ENCODE results near the gene GABRD.
A peak's percentile ranks its signal among the peaks of the same experiment; 100 is the strongest.

Gene GABRD

DNA sequence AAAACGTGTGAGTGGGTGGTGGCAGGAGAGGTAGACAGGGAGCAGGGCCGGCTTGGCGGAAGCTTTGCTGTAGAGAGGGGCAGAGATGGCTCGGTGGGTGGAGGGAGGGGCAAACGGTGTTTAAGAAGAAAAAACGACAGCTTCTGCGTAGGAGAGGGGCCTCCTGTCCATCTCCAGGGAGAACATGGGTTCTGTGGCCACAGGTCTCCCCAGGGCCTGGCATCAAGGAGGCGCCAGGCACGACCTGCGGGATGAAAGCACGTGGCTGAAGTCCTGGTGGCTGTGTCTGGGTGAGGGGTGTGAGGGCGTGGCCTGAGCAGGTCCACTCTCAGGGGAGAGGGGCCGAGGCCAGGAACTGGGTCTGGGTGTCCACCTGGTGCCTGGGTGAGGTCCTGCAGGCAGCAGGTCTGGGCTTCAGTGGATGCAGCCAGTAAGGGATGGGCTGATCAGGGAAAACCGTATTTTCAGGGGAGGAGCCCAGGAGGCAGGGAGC is 30.1 kb downstream of the GABRD start:
- Mint-ChIP-seq H3K9me3 (no peaks in the 10 kb centered on the region), H3K4me3 (peak overlapping the region; percentile 84), H3K4me1 (peaks cover 58% of the 10 kb centered on the region), H3K36me3 (no peaks in the 10 kb centered on the region), H3K27me3 (peaks cover 45% of the 10 kb centered on the region), H3K27ac (peak overlapping the region; percentile 81)
- ATAC-seq = no peak

GRCh38 chr1:2049718-2050431 is 30.7 kb downstream of the GABRD start, which contains the start of gene PRKCZ:
Gene PRKCZ (plus strand): TSS chr1:2050411. CDS start chr1:2050631, 220 bp downstream.
- peak; percentile 94 for ATAC-seq
- H3K4me3 Mint-ChIP-seq = peak within 1 kb of the TSS; percentile 84
- peaks cover 43% of the 10 kb centered on the region for H3K27me3 Mint-ChIP-seq
- H3K9me3 Mint-ChIP-seq = no peaks in the 10 kb centered on the region
- H3K4me1 Mint-ChIP-seq = peaks cover 57% of the 10 kb centered on the region
- peak within 1 kb of the TSS; percentile 81 for H3K27ac Mint-ChIP-seq
- H3K36me3 Mint-ChIP-seq = no peaks in the 10 kb centered on the region

GRCh38 chr1:2050461-2050792 is 31.3 kb downstream of the GABRD start:
- Mint-ChIP-seq H3K36me3 (peaks cover 2% of the 10 kb centered on the region), H3K27me3 (peaks cover 39% of the 10 kb centered on the region), H3K27ac (no peak overlapping the region), H3K4me3 (peak overlapping the region; percentile 71), H3K9me3 (no peaks in the 10 kb centered on the region), H3K4me1 (peaks cover 51% of the 10 kb centered on the region)
- no peak for ATAC-seq

- Mint-ChIP-seq H3K27me3 (peaks cover 33% of the 10 kb centered on the region), H3K9me3 (no peaks in the 10 kb centered on the region), H3K4me1 (peaks cover 45% of the 10 kb centered on the region), H3K4me3 (peak overlapping the region; percentile 72), H3K36me3 (peaks cover 8% of the 10 kb centered on the region), H3K27ac (no peak overlapping the region)
- no peak for ATAC-seq
Observed at GRCh38 chr1:2050793-2051682, 31.9 kb downstream of the GABRD start.

- H3K4me3 Mint-ChIP-seq = peak overlapping the region; percentile 72
- no peaks in the 10 kb centered on the region for H3K9me3 Mint-ChIP-seq
- peaks cover 45% of the 10 kb centered on the region for H3K4me1 Mint-ChIP-seq
Observed at GRCh38 chr1:2052054-2052679, 33.0 kb downstream of the GABRD start.

GRCh38 chr1:2052756-2053155 is 33.6 kb downstream of the GABRD start:
- H3K4me3 Mint-ChIP-seq = peak overlapping the region; percentile 46
- H3K27me3 Mint-ChIP-seq = peaks cover 17% of the 10 kb centered on the region
- H3K27ac Mint-ChIP-seq = peak overlapping the region; percentile 23
- no peaks in the 10 kb centered on the region for H3K9me3 Mint-ChIP-seq
- no peak for ATAC-seq
- H3K36me3 Mint-ChIP-seq = peaks cover 13% of the 10 kb centered on the region
- H3K4me1 Mint-ChIP-seq = peaks cover 45% of the 10 kb centered on the region

More at GRCh38 chr1:2052054-2052679, 33.0 kb downstream of the GABRD start:
- no peak for ATAC-seq
- Mint-ChIP-seq H3K27me3 (peaks cover 21% of the 10 kb centered on the region), H3K27ac (no peak overlapping the region), H3K36me3 (peaks cover 13% of the 10 kb centered on the region)

DNA sequence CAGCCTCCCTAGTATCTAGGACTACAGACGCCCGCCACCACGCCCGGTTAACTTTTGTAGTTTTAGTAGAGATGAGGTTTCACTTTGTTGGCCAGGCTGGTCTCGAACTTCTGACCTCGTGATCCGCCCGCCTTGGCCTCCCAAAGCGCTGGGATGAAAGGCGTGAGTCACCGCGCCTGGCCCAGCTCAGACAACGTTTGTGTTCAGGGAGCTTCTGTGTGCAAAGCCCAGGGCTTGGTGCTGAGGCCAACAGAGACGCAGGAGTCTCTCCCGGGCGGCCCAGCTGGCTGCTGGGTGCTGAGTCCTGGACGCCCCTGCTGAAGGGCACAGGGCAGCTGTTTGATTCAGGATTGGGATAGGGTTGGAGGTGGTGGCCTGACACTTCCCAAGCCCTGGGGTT is 34.1 kb downstream of the GABRD start:
- peak overlapping the region; percentile 23 for H3K27ac Mint-ChIP-seq
- H3K36me3 Mint-ChIP-seq = peaks cover 13% of the 10 kb centered on the region
- no peak overlapping the region for H3K4me3 Mint-ChIP-seq
- no peaks in the 10 kb centered on the region for H3K9me3 Mint-ChIP-seq
- ATAC-seq = no peak
- peaks cover 13% of the 10 kb centered on the region for H3K27me3 Mint-ChIP-seq
- H3K4me1 Mint-ChIP-seq = peaks cover 43% of the 10 kb centered on the region

- Mint-ChIP-seq H3K27me3 (peaks cover 6% of the 10 kb centered on the region), H3K4me1 (peaks cover 36% of the 10 kb centered on the region), H3K4me3 (no peak overlapping the region), H3K9me3 (no peaks in the 10 kb centered on the region), H3K27ac (peak overlapping the region; percentile 23), H3K36me3 (peaks cover 13% of the 10 kb centered on the region)
- ATAC-seq = no peak
Observed at GRCh38 chr1:2053784-2054376, 34.7 kb downstream of the GABRD start.

- no peaks in the 10 kb centered on the region for H3K9me3 Mint-ChIP-seq
- no peak overlapping the region for H3K27ac Mint-ChIP-seq
- peaks cover 16% of the 10 kb centered on the region for H3K36me3 Mint-ChIP-seq
- H3K4me1 Mint-ChIP-seq = peaks cover 30% of the 10 kb centered on the region
- no peaks in the 10 kb centered on the region for H3K27me3 Mint-ChIP-seq
- no peak for ATAC-seq
- H3K4me3 Mint-ChIP-seq = no peak overlapping the region
Observed at GRCh38 chr1:2054560-2054959, 35.4 kb downstream of the GABRD start.

GRCh38 chr1:2055911-2056575 is 36.9 kb downstream of the GABRD start:
- peaks cover 27% of the 10 kb centered on the region for H3K4me1 Mint-ChIP-seq
- H3K27ac Mint-ChIP-seq = no peak overlapping the region
- no peak for ATAC-seq
- no peak overlapping the region for H3K4me3 Mint-ChIP-seq
- H3K36me3 Mint-ChIP-seq = peaks cover 28% of the 10 kb centered on the region
- H3K9me3 Mint-ChIP-seq = no peaks in the 10 kb centered on the region
- H3K27me3 Mint-ChIP-seq = no peaks in the 10 kb centered on the region

- Mint-ChIP-seq H3K27me3 (no peaks in the 10 kb centered on the region), H3K9me3 (no peaks in the 10 kb centered on the region), H3K27ac (no peak overlapping the region), H3K36me3 (peaks cover 33% of the 10 kb centered on the region), H3K4me3 (no peak overlapping the region), H3K4me1 (peaks cover 19% of the 10 kb centered on the region)
- no peak for ATAC-seq
Observed at GRCh38 chr1:2056955-2057590, 37.9 kb downstream of the GABRD start.

DNA sequence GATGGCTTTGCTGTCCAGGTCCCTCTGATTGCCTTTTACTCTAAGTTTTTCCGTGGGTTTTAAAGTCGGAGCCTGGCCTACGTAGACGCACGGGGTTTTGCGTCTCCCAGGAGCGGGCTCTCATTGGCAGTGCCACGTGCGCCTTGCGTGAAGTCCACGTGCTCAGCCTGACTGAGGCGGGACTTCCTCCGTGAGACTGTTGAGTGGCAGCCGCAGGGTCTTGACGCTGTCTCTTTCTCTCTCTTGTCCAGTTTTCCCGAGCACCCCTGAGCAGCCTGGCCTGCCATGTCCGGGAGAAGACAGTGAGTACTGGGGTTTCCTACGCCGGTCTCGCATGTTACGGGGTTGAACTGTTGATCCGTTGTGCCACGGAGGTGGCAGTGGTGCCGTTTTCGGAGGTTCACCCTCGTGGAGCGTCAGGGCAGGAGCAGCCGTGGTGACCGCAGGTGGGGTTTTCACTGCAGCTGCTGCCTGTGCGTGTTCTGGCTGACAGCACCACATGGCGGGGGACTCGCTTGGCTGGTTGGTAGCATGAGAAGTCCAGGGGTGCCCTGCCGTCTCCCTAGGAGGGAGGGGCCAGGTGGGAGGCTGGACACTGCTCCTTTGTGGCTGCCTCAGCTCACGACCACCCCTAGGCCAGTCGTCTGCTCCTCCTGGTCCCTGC is 40.3 kb downstream of the GABRD start:
- Mint-ChIP-seq H3K9me3 (no peaks in the 10 kb centered on the region), H3K36me3 (peaks cover 56% of the 10 kb centered on the region), H3K27me3 (no peaks in the 10 kb centered on the region), H3K4me1 (no peaks in the 10 kb centered on the region), H3K27ac (no peak overlapping the region), H3K4me3 (no peak overlapping the region)
- no peak for ATAC-seq

GRCh38 chr1:2060072-2060471 is 40.9 kb downstream of the GABRD start:
- peaks cover 63% of the 10 kb centered on the region for H3K36me3 Mint-ChIP-seq
- no peak overlapping the region for H3K27ac Mint-ChIP-seq
- H3K9me3 Mint-ChIP-seq = no peaks in the 10 kb centered on the region
- no peak overlapping the region for H3K4me3 Mint-ChIP-seq
- H3K4me1 Mint-ChIP-seq = no peaks in the 10 kb centered on the region
- H3K27me3 Mint-ChIP-seq = no peaks in the 10 kb centered on the region
- ATAC-seq = peak; percentile 27

GRCh38 chr1:2060535-2060934 is 41.4 kb downstream of the GABRD start:
- Mint-ChIP-seq H3K9me3 (no peaks in the 10 kb centered on the region), H3K4me3 (no peak overlapping the region), H3K4me1 (no peaks in the 10 kb centered on the region), H3K36me3 (peaks cover 62% of the 10 kb centered on the region), H3K27ac (no peak overlapping the region), H3K27me3 (no peaks in the 10 kb centered on the region)
- peak; percentile 34 for ATAC-seq

Measured in stimulated activated memory B cell treated with anti-CD40 and anti-IgM and Interleukin-4, amounts not matched to agents 10 μg/mL and 1 μg/mL and 100 μg/mL, for 72 hours (primary cell).